GM10266 (cell line): ENCODE data around the gene CLDN24.

Experiments used
- DNase-seq: peaks from one replicate; pipeline ENCODE4 v3.0.0; 2012; ENCODE audit errors: extremely low spot score
- CTCF ChIP-seq: IDR thresholded peaks from 2 replicates; pipeline ENCODE4 v1.5.1; 2012; ENCODE audit warnings: mild to moderate bottlenecking, low read depth; ENCODE audit not compliant: control insufficient read depth, insufficient read depth; ENCODE audit errors: missing control alignments

CLDN24 gene

DNA sequence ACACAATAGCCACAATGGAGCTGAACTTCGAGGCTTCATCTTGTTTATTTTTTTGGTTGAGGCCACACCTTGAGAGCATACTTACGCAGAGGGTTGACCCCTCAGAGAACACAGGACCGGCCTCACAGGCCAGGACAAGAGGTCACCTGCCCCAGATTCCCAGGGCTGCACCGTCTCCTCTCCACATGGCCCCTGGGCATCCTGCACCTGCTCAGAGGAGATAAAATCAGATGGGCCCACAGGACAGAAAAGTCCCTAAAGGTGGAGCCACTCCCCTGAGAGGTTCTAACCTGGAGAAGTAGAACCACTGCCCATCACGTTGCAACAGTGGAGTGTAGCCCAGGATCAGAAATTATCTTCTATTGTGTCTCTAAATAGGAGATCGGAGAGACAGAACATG lies 1.1 kb upstream of the CLDN24 start:
- no peak for TF ChIP-seq CTCF
- no peak for DNase-seq

- TF ChIP-seq CTCF: no peak
- DNase-seq: no peak
These were observed 710 bp downstream of the CLDN24 start for GRCh38 chr4:183321516-183321915.

DNA sequence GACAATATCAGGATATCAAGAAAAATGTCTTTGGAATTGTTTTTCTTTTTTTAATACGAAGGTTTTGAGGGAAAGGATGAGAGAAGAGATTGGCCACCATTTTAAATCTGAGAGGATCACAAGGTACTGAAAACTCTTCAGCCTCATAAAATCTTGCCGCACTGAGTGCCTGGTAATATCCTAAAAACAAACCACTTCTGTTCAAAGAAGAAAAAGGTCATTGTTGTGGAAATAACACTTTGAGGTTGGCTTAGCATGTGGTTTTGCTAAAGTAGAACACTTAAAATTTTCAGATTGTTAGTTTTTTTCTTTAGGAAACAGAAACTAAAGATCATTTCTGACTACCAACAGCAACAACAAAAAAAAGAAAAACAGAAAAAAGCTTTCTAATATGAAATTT lies 1.1 kb downstream of the CLDN24 start:
- TF ChIP-seq CTCF: no peak
- no peak for DNase-seq

DNA sequence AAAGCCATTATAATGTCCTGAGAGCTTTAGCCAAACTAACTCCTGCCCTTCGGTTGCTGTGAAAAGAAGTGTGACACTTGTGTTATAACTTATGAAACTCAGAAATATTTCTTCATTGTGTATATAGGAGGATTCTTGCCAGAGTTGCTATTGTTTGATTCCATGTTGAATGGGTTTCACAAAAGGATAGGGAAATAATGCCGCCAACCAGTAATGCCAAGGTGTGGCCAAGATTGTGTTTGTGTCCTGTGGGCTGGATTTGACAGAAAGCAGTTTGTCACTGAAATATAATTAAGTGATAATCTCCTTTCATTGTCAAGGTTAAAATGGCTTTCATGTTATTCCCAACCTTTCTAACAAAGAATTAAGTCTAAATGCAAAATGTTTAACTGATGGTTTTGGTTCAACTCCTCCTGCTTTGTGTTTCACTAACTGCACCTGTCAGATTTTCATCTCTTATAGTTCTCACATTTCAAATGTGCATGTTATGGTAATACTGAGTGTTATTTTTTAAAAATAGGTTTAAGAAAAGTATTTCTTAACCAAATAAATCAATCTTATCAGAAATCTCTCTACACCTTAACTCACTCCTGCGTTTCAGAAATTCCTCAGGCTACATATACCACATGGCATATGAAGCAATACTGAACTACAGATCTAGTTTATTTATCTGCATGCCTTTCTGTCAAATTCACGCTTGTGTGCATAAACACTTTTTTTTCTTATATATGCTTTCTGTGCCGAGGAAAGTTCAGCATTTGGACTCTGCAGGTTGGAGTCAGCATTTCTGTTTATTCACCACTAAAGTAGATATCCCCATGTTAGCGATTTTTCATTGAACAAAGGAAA lies 1.8 kb downstream of the CLDN24 start, which contains the start of gene CLDN22:
Gene CLDN22, minus strand, starts transcription at position 66 of the 849 bp plus-strand sequence. Its CDS starts 58 bp downstream, at position 8.
- DNase-seq: no peak
- no peak for TF ChIP-seq CTCF

DNA sequence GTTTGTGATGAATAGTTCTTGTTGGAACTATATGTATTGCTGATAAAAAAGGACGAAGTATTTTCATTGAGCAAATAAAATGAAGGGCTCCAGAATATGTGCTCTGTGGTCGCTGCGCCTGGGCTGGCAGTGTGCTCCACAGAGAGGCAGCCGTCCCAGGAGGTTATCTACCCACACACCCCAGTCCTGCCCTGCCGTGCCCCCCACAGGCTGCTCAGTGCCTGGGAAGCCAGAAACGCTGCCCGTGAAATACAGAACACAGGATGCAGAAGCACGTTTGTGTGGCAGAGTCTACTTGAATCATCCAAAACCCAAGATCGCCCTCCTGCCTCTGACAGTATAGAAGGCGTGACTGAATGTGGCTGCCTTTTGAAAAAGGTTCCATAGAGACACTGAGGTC lies 3.6 kb downstream of the CLDN24 start:
- DNase-seq: no peak
- TF ChIP-seq CTCF: no peak

DNA sequence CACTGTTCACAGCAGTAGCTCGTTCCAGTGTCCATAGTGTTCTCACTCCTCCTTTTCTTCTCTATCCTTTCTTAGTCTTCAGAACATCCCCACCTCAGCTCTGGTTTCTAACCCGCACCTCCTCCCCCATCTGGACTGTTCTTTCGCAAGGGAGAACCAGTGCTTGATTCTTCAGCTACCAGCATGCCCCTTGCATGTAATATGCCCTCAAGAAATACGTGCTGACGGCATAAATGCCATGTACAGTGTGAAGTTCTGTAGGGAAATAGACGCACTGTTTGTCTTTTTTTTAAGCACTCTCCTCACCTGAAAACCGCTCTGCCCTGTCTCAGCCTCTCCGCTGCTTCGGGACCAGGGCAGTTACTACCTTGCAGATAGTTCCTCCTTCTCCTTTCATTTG lies 7.4 kb downstream of the CLDN24 start:
- DNase-seq: no peak
- TF ChIP-seq CTCF: no peak

DNA sequence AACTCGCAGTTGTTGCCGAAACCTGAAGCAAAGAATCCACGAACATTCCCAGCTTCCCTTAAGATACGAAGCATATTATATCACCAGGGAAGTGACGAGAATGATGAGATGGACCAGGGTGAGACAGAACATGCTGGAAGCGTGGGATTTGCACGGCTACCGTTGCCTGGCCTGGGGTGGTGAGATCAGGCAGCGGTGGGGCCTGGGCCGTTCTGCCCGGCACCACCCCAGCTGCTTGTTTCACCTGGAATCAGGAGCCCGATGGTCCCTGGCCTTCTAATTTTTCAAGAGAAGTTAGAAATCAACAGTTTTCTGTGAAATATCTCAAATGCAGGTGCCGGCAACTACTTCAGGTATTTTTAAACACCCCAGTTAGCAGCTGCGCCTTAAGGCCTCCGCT lies 7.9 kb downstream of the CLDN24 start:
- DNase-seq: no peak
- no peak for TF ChIP-seq CTCF
